HG03025 (cell line): ENCODE measurements around the gene CSAG3.
"Not testable (repeated sequence)": the region's sequence is repeated elsewhere in the genome, so short reads cannot be mapped to it uniquely, and the experiment has no call there.

Experiments
- ATAC-seq: cut with Tn5 transposase; IDR thresholded peaks from one replicate; pipeline ENCODE4 v1.9.1; 2021; ENCODE audit warnings: mild to moderate bottlenecking, moderate library complexity; ENCODE audit not compliant: unreplicated experiment, low FRiP score

Gene CSAG3

GRCh38 chrX:152758918-152759317, at the start of gene CSAG3:
Gene CSAG3 (plus strand): TSS chrX:152759218.
- ATAC-seq: not testable (repeated sequence)

GRCh38 chrX:152713195-152713594, 45.8 kb upstream of the CSAG3 start:
- ATAC-seq: not testable (repeated sequence)

- ATAC-seq: not testable (repeated sequence)
These were observed 44.9 kb upstream of the CSAG3 start, which contains the start of gene MAGEA2B for GRCh38 chrX:152713815-152714787. Gene MAGEA2B (plus strand): TSS chrX:152714628. CDS start chrX:152717107, 2,479 bp downstream.

GRCh38 chrX:152725409-152725808, 33.6 kb upstream of the CSAG3 start:
- no peak for ATAC-seq

GRCh38 chrX:152733261-152733975, 25.6 kb upstream of the CSAG3 start, which contains the start of the genes CSAG1 and MAGEA12:
Gene CSAG1 (minus strand): TSS chrX:152733721. CDS start chrX:152732460, 1,261 bp downstream.
Gene MAGEA12 (plus strand): TSS chrX:152733757. CDS start chrX:152736162, 2,405 bp downstream.
- ATAC-seq: no peak

GRCh38 chrX:152734143-152734858, 24.7 kb upstream of the CSAG3 start:
- ATAC-seq: not testable (repeated sequence)

GRCh38 chrX:152735101-152735500, 23.9 kb upstream of the CSAG3 start:
- ATAC-seq: no peak

- ATAC-seq: no peak
These were observed 23.0 kb upstream of the CSAG3 start for GRCh38 chrX:152735860-152736511.

GRCh38 chrX:152736528-152736927, 22.5 kb upstream of the CSAG3 start:
- ATAC-seq: not testable (repeated sequence)

GRCh38 chrX:152738560-152738959, 20.5 kb upstream of the CSAG3 start:
- ATAC-seq: no peak

GRCh38 chrX:152753686-152754650, 5.0 kb upstream of the CSAG3 start, which contains the start of gene MAGEA2:
Gene MAGEA2 (minus strand): TSS chrX:152753842. CDS start chrX:152751363, 2,479 bp downstream.
- ATAC-seq: not testable (repeated sequence)

GRCh38 chrX:152754871-152755270, 4.1 kb upstream of the CSAG3 start:
- not testable (repeated sequence) for ATAC-seq

GRCh38 chrX:152759544-152759943, 526 bp downstream of the CSAG3 start:
- not testable (repeated sequence) for ATAC-seq

GRCh38 chrX:152761582-152761981, 2.6 kb downstream of the CSAG3 start:
- not testable (repeated sequence) for ATAC-seq

- not testable (repeated sequence) for ATAC-seq
These were observed 7.5 kb downstream of the CSAG3 start for GRCh38 chrX:152766562-152766961.

GRCh38 chrX:152769549-152770289, 10.7 kb downstream of the CSAG3 start, which contains the start of gene MAGEA6:
Gene MAGEA6 (minus strand): TSS chrX:152769689. CDS start chrX:152767650, 2,039 bp downstream.
- not testable (repeated sequence) for ATAC-seq

- ATAC-seq: peak; percentile 57
These were observed 28.0 kb downstream of the CSAG3 start for GRCh38 chrX:152787062-152787461.

- no peak for ATAC-seq
These were observed 39.9 kb downstream of the CSAG3 start for GRCh38 chrX:152798945-152799344.
